Vagina (tissue), 2 donors: ENCODE measurements around the gene C2CD5. TPM values are rescaled to one million over a fixed set of nuclear protein-coding genes. Genes with fewer than 3 reads are reported as not detected.

ENCODE experiments used
- DNase-seq, 2 donors: peaks; one replicate each; pipeline ENCODE4 v3.0.0-alpha.2; 2017; ENCODE audit errors: extremely low spot score in 2 of 2
- H3K27ac ChIP-seq: fragments of 200-600 bp; sonication (generic); one replicate; pipeline ENCODE4 v1.5.1; 2019
- H3K27me3 ChIP-seq: fragments of 200-600 bp; sonication (generic); one replicate; pipeline ENCODE4 v1.5.1; 2019
- H3K36me3 ChIP-seq, 2 donors: fragments of 200-600 bp; sonication (generic); one replicate each; pipeline ENCODE4 v1.5.1; 2017 to 2019
- H3K4me1 ChIP-seq: fragments of 200-600 bp; sonication (generic); one replicate; pipeline ENCODE4 v1.5.1; 2019
- H3K4me3 ChIP-seq, 2 donors: fragments of 200-600 bp; sonication (generic); 1 replicate in 1 of 2; 2 replicates in 1 of 2; pipeline ENCODE4 v1.5.1; 2016 to 2019
- H3K9me3 ChIP-seq: fragments of 200-600 bp; sonication (generic); one replicate; pipeline ENCODE4 v1.5.1; 2019
- CTCF ChIP-seq, 3 experiments: fragments of 450-650 bp in 2 of 3; fragments of 200-600 bp in 1 of 3; sonication (generic) in 1 of 3; IDR thresholded peaks; one replicate each; pipeline ENCODE4 v1.5.1; 2017 to 2019; ENCODE audit warnings: antibody characterized with exemption in 3 of 3, mild to moderate bottlenecking in 2 of 3, moderate library complexity in 2 of 3
- POLR2A ChIP-seq, 2 donors: fragments of 450-650 bp; IDR thresholded peaks; one replicate each; pipeline ENCODE4 v1.6.1; 2017; ENCODE audit warnings: antibody characterized with exemption in 2 of 2, mild to moderate bottlenecking in 2 of 2, moderate library complexity in 2 of 2
- POLR2AphosphoS5 ChIP-seq, 2 donors: sonication (generic); formaldehyde crosslinking; IDR thresholded peaks; one replicate each; pipeline ENCODE4 v1.9.0; 2017; ENCODE audit warnings: antibody characterized with exemption in 2 of 2, mild to moderate bottlenecking in 2 of 2, low read depth in 1 of 2; ENCODE audit not compliant: insufficient read depth in 1 of 2
- intact Hi-C: fragments of 100-400 bp; cut with DNase I; formaldehyde crosslinking; loops from one replicate; pipeline ENCODE4 v1.15.1; 2023
- total RNA-seq: library from RNA; depleted of rRNA; stranded (reverse); fragments of >200 nt; gene quantifications from one replicate; pipeline ENCODE4 v1.2.3, GENCODE V29; 2016

The C2CD5 gene
- total RNA-seq, 1 donor from 2014 or later, result 49.1 TPM

- H3K27ac ChIP-seq, result no peak overlapping the region
- DNase-seq, result no peak
- TF ChIP-seq POLR2A (IDR thresholded peaks at IDR 0.05) (no peak), POLR2AphosphoS5 (IDR thresholded peaks at IDR 0.05; ENCODE audit: insufficient read depth in 1 of 2, low read depth in 1 of 2) (no peak), CTCF (IDR thresholded peaks at IDR 0.05) (no peak)
- no peaks in the 10 kb centered on the region for H3K27me3 ChIP-seq
- H3K4me3 ChIP-seq, result no peak overlapping the region
- no peaks in the 10 kb centered on the region for H3K36me3 ChIP-seq
- intact Hi-C loops, result no loop called here
- no peaks in the 10 kb centered on the region for H3K9me3 ChIP-seq
- H3K4me1 ChIP-seq, result no peaks in the 10 kb centered on the region
These were observed 32.1 kb upstream of the C2CD5 start for GRCh38 chr12:22576473-22576872.

- intact Hi-C loops, result no loop called here
- Histone ChIP-seq H3K27ac (no peak overlapping the region), H3K9me3 (no peaks in the 10 kb centered on the region), H3K4me1 (no peaks in the 10 kb centered on the region), H3K4me3 (no peak overlapping the region), H3K27me3 (no peaks in the 10 kb centered on the region), H3K36me3 (no peaks in the 10 kb centered on the region)
- no peak for TF ChIP-seq POLR2A (IDR thresholded peaks at IDR 0.05)
- no peak for TF ChIP-seq CTCF (IDR thresholded peaks at IDR 0.05)
- no peak for TF ChIP-seq POLR2AphosphoS5 (IDR thresholded peaks at IDR 0.05; ENCODE audit: insufficient read depth in 1 of 2, low read depth in 1 of 2)
- DNase-seq, result no peak
These were observed 31.7 kb upstream of the C2CD5 start for GRCh38 chr12:22576065-22576464.

- TF ChIP-seq POLR2AphosphoS5 (IDR thresholded peaks at IDR 0.05; ENCODE audit: insufficient read depth in 1 of 2, low read depth in 1 of 2) (no peak), POLR2A (IDR thresholded peaks at IDR 0.05) (no peak), CTCF (IDR thresholded peaks at IDR 0.05) (no peak)
- H3K4me1 ChIP-seq, result no peaks in the 10 kb centered on the region
- intact Hi-C loops, result no loop called here
- H3K4me3 ChIP-seq, result no peak overlapping the region
- no peak overlapping the region for H3K27ac ChIP-seq
- DNase-seq, result no peak
- no peaks in the 10 kb centered on the region for H3K27me3 ChIP-seq
- H3K9me3 ChIP-seq, result no peaks in the 10 kb centered on the region
- H3K36me3 ChIP-seq, result no peaks in the 10 kb centered on the region
These were observed 30.6 kb upstream of the C2CD5 start for GRCh38 chr12:22574921-22575320.

DNA sequence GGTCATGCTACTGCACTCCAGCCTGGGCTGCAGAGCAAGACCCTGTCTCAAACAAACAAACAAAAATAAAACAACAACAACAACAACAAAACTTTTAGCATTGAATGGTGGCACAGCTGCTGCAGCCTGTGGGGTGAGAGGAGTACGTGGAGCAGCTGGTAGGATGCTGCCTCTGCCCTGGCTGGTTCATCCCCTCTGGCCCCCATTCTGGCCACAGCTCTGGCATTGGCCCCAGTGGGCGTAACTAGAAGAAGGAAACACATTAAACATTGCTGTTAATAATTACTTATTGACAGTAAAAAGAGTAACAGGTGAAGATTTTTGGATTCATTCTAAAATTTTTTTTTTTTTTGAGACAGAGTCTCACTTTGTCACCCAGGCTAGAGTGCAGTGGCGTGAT, 28.8 kb upstream of the C2CD5 start:
- TF ChIP-seq POLR2AphosphoS5 (IDR thresholded peaks at IDR 0.05; ENCODE audit: insufficient read depth in 1 of 2, low read depth in 1 of 2) (no peak), POLR2A (IDR thresholded peaks at IDR 0.05) (no peak), CTCF (IDR thresholded peaks at IDR 0.05) (no peak)
- Histone ChIP-seq H3K9me3 (no peaks in the 10 kb centered on the region), H3K27ac (no peak overlapping the region), H3K4me3 (no peak overlapping the region), H3K36me3 (no peaks in the 10 kb centered on the region), H3K27me3 (no peaks in the 10 kb centered on the region), H3K4me1 (no peaks in the 10 kb centered on the region)
- DNase-seq, result no peak
- intact Hi-C loops, result no loop called here

- no peak for DNase-seq
- no peaks in the 10 kb centered on the region for H3K4me1 ChIP-seq
- TF ChIP-seq CTCF (IDR thresholded peaks at IDR 0.05), result no peak
- TF ChIP-seq POLR2A (IDR thresholded peaks at IDR 0.05), result no peak
- TF ChIP-seq POLR2AphosphoS5 (IDR thresholded peaks at IDR 0.05; ENCODE audit: insufficient read depth in 1 of 2, low read depth in 1 of 2), result no peak
- H3K27me3 ChIP-seq, result no peaks in the 10 kb centered on the region
- H3K36me3 ChIP-seq, result no peaks in the 10 kb centered on the region
- H3K27ac ChIP-seq, result no peak overlapping the region
- no peak overlapping the region for H3K4me3 ChIP-seq
- intact Hi-C loops, result no loop called here
- no peaks in the 10 kb centered on the region for H3K9me3 ChIP-seq
These were observed 24.9 kb upstream of the C2CD5 start for GRCh38 chr12:22569253-22569652.
